OCI-LY3 (cell line): Measurements from ENCODE around the gene FSCN2.

Experiments used
- H2AFZ ChIP-seq: fragments of 200-600, 300-600 bp; shearing (Covaris generic); 2 replicates; pipeline ENCODE4 v1.6.0; 2014; ENCODE audit warnings: antibody characterized with exemption, low read depth, low read length
- H3K27ac ChIP-seq: fragments of 200-600, 300-600 bp; sonication (generic); 2 replicates; pipeline ENCODE4 v1.5.1; 2014; ENCODE audit warnings: mild to moderate bottlenecking, low read length, moderate library complexity, mixed read lengths
- H3K27me3 ChIP-seq: fragments of 200-600, 300-600 bp; sonication (generic); 2 replicates; pipeline ENCODE4 v1.6.1; 2014; ENCODE audit warnings: low read depth, low read length, mixed read lengths
- H3K36me3 ChIP-seq: fragments of 200-600, 300-600 bp; sonication (generic); replicated peaks from 2 replicates; pipeline ENCODE3; 2014; ENCODE audit warnings: low read depth, low read length, mixed read lengths
- H3K4me1 ChIP-seq: fragments of 300-600, 200-600 bp; sonication (generic); 2 replicates; pipeline ENCODE4 v1.6.1; 2014; ENCODE audit warnings: low read length, mixed read lengths
- H3K4me2 ChIP-seq: fragments of 200-600, 300-600 bp; sonication (generic); 2 replicates; pipeline ENCODE4 v1.6.1; 2014; ENCODE audit warnings: low read length, mixed read lengths
- H3K4me3 ChIP-seq: fragments of 300-600, 200-600 bp; sonication (generic); 2 replicates; pipeline ENCODE4 v1.5.1; 2014; ENCODE audit warnings: antibody characterized with exemption, mild to moderate bottlenecking, low read length, moderate library complexity
- H3K79me2 ChIP-seq: fragments of 300-600, 200-600 bp; shearing (Covaris generic); 2 replicates; pipeline ENCODE4 v1.6.1; 2014; ENCODE audit warnings: mild to moderate bottlenecking, low read length, mixed read lengths
- H3K9ac ChIP-seq: fragments of 300-600, 200-600 bp; shearing (Covaris generic); 2 replicates; pipeline ENCODE4 v1.6.0; 2014; ENCODE audit warnings: mild to moderate bottlenecking, low read length, moderate library complexity
- H3K9me3 ChIP-seq: fragments of 200-600, 300-600 bp; shearing (Covaris generic); 2 replicates; pipeline ENCODE4 v1.6.1; 2014; ENCODE audit warnings: low read length, mixed read lengths; ENCODE audit not compliant: insufficient read depth
- H4K20me1 ChIP-seq: fragments of 200-600, 300-600 bp; sonication (generic); 2 replicates; pipeline ENCODE4 v1.6.1; 2016; ENCODE audit warnings: low read length, mixed read lengths; ENCODE audit not compliant: insufficient read depth
- EZH2phosphoT487 ChIP-seq: fragments of 200-600 bp; shearing (Covaris generic); IDR thresholded peaks from 2 replicates; pipeline ENCODE4 v1.6.1; 2018; ENCODE audit warnings: antibody characterized with exemption, mixed run types, low read depth
- TF ChIP-seq, protein P1 (sequence below): fragments of 200-600, 300-600 bp; sonication (generic); IDR thresholded peaks from 2 replicates; pipeline ENCODE4 v1.5.1; 2014; ENCODE audit warnings: antibody characterized with exemption, low read length, low read depth

Gene FSCN2

DNA sequence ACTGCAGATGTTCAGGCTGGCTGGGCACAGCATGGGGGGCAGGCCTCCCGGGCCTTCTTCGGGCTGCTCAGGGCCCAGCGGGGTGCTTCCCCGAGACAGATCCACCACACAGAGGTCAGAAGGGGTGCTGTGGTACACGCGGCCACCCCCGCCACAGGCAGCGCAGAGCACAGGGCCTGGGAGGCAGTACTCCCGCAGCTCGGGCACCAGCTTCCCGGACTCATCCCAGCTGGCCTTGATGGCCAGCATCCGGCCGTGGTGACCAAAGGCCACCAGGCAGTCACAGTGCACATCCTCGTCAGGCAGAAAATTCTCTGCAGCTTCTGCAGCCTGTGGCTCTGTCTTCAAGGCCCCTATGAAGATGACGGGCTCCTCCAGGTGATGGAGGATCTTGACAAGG lies 22.1 kb downstream of the FSCN2 start:
- Histone ChIP-seq H2AFZ (no peak overlapping the region), H3K4me1 (peaks cover 15% of the 10 kb centered on the region), H4K20me1 (no peaks in the 10 kb centered on the region), H3K36me3 (peaks cover 12% of the 10 kb centered on the region), H3K27ac (no peak overlapping the region), H3K9ac (no peak overlapping the region), H3K4me3 (no peak overlapping the region), H3K27me3 (no peaks in the 10 kb centered on the region), H3K9me3 (no peaks in the 10 kb centered on the region), H3K4me2 (no peak overlapping the region), H3K79me2 (peaks cover 20% of the 10 kb centered on the region)
- no peak for TF ChIP-seq EZH2phosphoT487
- TF ChIP-seq, protein P1, sequence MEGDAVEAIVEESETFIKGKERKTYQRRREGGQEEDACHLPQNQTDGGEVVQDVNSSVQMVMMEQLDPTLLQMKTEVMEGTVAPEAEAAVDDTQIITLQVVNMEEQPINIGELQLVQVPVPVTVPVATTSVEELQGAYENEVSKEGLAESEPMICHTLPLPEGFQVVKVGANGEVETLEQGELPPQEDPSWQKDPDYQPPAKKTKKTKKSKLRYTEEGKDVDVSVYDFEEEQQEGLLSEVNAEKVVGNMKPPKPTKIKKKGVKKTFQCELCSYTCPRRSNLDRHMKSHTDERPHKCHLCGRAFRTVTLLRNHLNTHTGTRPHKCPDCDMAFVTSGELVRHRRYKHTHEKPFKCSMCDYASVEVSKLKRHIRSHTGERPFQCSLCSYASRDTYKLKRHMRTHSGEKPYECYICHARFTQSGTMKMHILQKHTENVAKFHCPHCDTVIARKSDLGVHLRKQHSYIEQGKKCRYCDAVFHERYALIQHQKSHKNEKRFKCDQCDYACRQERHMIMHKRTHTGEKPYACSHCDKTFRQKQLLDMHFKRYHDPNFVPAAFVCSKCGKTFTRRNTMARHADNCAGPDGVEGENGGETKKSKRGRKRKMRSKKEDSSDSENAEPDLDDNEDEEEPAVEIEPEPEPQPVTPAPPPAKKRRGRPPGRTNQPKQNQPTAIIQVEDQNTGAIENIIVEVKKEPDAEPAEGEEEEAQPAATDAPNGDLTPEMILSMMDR = no peak

DNA sequence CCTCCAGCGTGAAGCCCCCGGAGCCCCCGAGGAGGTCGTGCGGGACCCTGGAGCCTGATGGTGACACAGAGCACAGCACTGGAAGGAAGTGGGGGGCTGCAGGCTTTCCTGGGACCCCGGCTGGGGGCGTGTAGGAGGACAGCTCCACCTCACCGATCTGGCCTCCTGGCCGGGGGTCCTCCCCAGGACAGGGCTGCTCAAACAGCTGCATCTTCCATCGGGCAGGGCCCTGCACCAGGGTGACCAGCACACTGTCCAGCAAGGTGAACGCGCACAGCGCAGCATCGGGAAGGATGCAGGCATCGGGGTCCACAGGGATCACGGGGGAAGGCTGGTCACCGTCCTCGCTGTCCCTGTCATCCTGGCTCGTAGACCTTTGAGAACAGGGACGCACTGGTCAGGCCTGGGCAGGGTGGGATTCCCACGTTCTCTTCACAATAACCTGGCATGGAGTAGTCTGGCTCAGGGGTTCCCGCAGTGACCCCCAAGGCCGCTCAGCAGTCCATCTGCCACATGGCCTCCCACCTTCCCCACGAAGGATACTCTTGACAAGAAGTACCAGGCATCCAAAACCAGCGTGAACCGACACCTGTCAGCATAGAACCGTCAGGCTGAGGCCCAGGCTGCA lies 22.8 kb downstream of the FSCN2 start:
- Histone ChIP-seq H3K4me3 (peak overlapping the region; percentile 83), H3K9me3 (no peaks in the 10 kb centered on the region), H3K4me1 (peaks cover 15% of the 10 kb centered on the region), H3K79me2 (peaks cover 20% of the 10 kb centered on the region), H3K27ac (no peak overlapping the region), H3K4me2 (peak overlapping the region; percentile 99), H2AFZ (no peak overlapping the region), H3K27me3 (no peaks in the 10 kb centered on the region), H4K20me1 (no peaks in the 10 kb centered on the region), H3K36me3 (peaks cover 12% of the 10 kb centered on the region), H3K9ac (peak overlapping the region; percentile 81)
- TF ChIP-seq, protein P1 = no peak
- no peak for TF ChIP-seq EZH2phosphoT487

DNA sequence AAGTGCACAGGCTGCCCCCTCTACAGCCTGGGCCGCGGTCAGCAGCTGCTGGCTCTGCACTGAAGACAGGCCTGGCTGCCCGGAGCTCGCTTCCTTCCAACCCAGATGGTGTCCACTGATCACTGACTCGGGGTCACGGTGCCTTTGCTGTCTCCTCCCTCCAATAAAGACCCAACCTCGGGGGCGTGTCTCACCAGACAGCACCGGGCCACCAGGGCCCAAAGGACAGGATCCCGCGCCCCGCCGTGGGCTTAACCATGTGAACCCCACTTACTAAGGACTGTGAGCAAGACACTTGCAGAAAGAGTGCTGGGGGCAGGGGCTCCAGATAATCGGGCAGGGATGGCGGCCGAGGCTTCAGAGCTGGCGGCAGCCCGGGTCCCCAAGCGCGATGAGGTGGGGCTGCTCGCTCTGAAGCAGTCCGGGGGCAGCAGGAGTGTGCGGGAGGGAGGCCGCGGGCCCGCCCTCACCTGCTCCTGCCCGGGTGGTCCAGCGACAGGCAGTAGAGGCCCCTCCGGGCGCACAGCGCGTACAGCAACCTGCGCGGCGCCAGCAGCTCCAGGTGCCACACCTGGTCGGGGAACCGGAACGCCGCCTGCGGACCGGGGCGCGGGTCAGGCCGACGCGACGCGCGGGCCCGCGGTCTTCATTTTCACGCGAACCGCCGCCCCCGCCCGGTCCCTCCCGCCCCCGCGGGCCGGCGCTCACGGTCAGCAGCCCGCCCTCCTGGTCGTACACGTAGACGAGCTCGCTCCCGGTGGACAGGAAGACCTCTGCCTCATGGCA lies 23.5 kb downstream of the FSCN2 start:
- H3K36me3 ChIP-seq = peaks cover 12% of the 10 kb centered on the region
- no peaks in the 10 kb centered on the region for H3K27me3 ChIP-seq
- peak overlapping the region; percentile 99 for H3K4me2 ChIP-seq
- peak overlapping the region; percentile 81 for H3K9ac ChIP-seq
- no peak for TF ChIP-seq EZH2phosphoT487
- H2AFZ ChIP-seq = peak overlapping the region; percentile 33; the same call in 1 of the 2 replicates
- peak overlapping the region; percentile 83 for H3K4me3 ChIP-seq
- H4K20me1 ChIP-seq = no peaks in the 10 kb centered on the region
- H3K4me1 ChIP-seq = peaks cover 15% of the 10 kb centered on the region
- H3K79me2 ChIP-seq = peaks cover 20% of the 10 kb centered on the region
- peak overlapping the region; percentile 66 for H3K27ac ChIP-seq
- H3K9me3 ChIP-seq = no peaks in the 10 kb centered on the region

DNA sequence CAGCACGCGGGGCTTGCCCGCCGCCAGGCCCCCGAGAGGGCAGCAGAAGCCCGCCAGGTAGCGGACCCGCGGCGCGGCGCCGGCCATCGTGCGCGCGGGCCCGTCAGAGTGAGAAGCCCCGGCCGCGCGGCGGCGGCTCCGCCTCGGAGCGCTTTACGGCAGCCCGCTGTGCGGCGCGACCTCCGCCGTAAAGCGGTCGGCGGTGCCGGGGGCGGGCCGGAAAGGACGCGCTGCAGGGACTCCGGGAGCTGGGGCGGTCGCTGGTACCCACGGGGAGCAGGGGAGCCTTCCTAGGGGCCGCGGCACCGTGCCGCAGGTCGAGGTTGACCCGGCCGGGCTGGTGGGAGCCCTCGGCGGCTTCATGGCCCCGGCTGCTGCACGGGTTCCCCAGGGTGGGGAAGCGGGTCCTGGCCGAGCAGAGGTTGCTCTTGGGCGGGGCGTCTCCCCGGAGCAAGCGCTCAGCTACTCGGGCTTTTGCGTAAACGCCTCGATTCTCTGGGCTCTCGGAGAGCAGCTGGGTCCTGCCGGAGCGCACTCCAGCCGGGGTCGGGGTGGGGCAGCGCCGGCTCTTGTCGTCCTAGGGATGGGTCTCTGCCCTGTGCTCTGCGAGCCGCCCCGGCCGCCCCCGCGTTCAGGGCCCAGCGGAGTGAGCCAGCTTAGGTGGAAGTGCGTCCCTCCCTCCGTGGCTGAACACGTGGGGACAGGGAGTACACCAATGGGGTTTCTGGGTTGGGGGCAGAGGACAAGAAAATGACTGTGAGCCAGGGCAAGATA lies 24.3 kb downstream of the FSCN2 start, which contains the start of gene FAAP100:
TSS of gene FAAP100 (minus strand) at position 110 of the 774 bp plus-strand sequence. CDS start at position 87, 23 bp downstream.
- Histone ChIP-seq H3K4me2 (peak within 1 kb of the TSS; percentile 99), H3K9ac (peak within 1 kb of the TSS; percentile 81), H3K4me3 (peak within 1 kb of the TSS; percentile 83), H3K79me2 (peaks cover 20% of the 10 kb centered on the region), H3K9me3 (no peaks in the 10 kb centered on the region), H2AFZ (peak within 1 kb of the TSS; percentile 54; the same call in 1 of the 2 replicates), H3K27ac (peak within 1 kb of the TSS; percentile 66), H3K4me1 (peaks cover 15% of the 10 kb centered on the region), H4K20me1 (no peaks in the 10 kb centered on the region), H3K27me3 (no peaks in the 10 kb centered on the region), H3K36me3 (peaks cover 17% of the 10 kb centered on the region)
- TF ChIP-seq EZH2phosphoT487 = no peak
